HepG2 (cell line): ENCODE measurements around the gene DENND10. TPM values are rescaled to one million over a fixed set of nuclear protein-coding genes. Genes with fewer than 3 reads are reported as not detected.
A peak's percentile ranks its signal among the peaks of the same experiment; 100 is the strongest.

ENCODE experiments used
- ARNTL ChIP-seq: sonication (generic); formaldehyde crosslinking; IDR thresholded peaks from 2 replicates; pipeline ENCODE4 v1.4.0; 2020; ENCODE audit warnings: mild to moderate bottlenecking, missing genetic modification reagents
- DNMT1 ChIP-seq: sonication (generic); formaldehyde crosslinking; IDR thresholded peaks from 2 replicates; pipeline ENCODE4 v1.5.1; 2020; ENCODE audit warnings: mild to moderate bottlenecking, missing genetic modification reagents
- ERF ChIP-seq: IDR thresholded peaks from 2 replicates; pipeline ENCODE4 v1.6.1; 2018; ENCODE audit warnings: missing biosample characterization, missing genetic modification reagents
- FOXO1 ChIP-seq: sonication (generic); formaldehyde crosslinking; IDR thresholded peaks from 2 replicates; pipeline ENCODE4 v1.4.0; 2020; ENCODE audit warnings: missing genetic modification reagents
- IRF2 ChIP-seq: IDR thresholded peaks from 2 replicates; pipeline ENCODE4 v1.6.1; 2018; ENCODE audit warnings: missing genetic modification reagents, missing compliant biosample characterization
- MEIS1 ChIP-seq: sonication (generic); formaldehyde crosslinking; IDR thresholded peaks from 2 replicates; pipeline ENCODE4 v1.9.0; 2021; ENCODE audit warnings: mild to moderate bottlenecking, missing genetic modification reagents, moderate library complexity, borderline replicate concordance
- MLXIP ChIP-seq: sonication (generic); formaldehyde crosslinking; IDR thresholded peaks from 2 replicates; pipeline ENCODE4 v1.9.0; 2021; ENCODE audit warnings: missing genetic modification reagents, borderline replicate concordance
- MYPOP ChIP-seq: sonication (generic); formaldehyde crosslinking; IDR thresholded peaks from 2 replicates; pipeline ENCODE4 v1.8.1; 2023; ENCODE audit warnings: mild to moderate bottlenecking, moderate library complexity, missing genetic modification reagents
- MZF1 ChIP-seq: sonication (generic); formaldehyde crosslinking; IDR thresholded peaks from 2 replicates; pipeline ENCODE4 v1.8.1; 2023; ENCODE audit warnings: mild to moderate bottlenecking, missing genetic modification reagents, borderline replicate concordance
- POLR2AphosphoS5 ChIP-seq: IDR thresholded peaks from 2 replicates; pipeline ENCODE4 v1.6.1; 2012; ENCODE audit warnings: low read depth, low read length
- RBFOX2 ChIP-seq: fragments of 200-400 bp; formaldehyde crosslinking; IDR thresholded peaks from 2 replicates; pipeline ENCODE4 v1.6.1; 2017; ENCODE audit warnings: low read depth, mild to moderate bottlenecking, low read length
- SOX6 ChIP-seq, 2 experiments: fragments of 450-650 bp in 1 of 2; sonication (generic) in 1 of 2; formaldehyde crosslinking in 1 of 2; IDR thresholded peaks; 2 replicates each; pipeline versions ENCODE4 v1.4.0 to v1.6.1; 2017 to 2020; ENCODE audit warnings: antibody characterized with exemption in 1 of 2, mild to moderate bottlenecking in 1 of 2, missing genetic modification reagents in 1 of 2
- SYNCRIP ChIP-seq: fragments of 200-400 bp; formaldehyde crosslinking; IDR thresholded peaks from 2 replicates; pipeline ENCODE4 v1.6.1; 2018; ENCODE audit warnings: mild to moderate bottlenecking, low read depth, low read length; ENCODE audit not compliant: insufficient read depth
- ZC3H13 ChIP-seq: sonication (generic); formaldehyde crosslinking; IDR thresholded peaks from 2 replicates; pipeline ENCODE4 v1.8.1; 2023; ENCODE audit warnings: mild to moderate bottlenecking, missing genetic modification reagents, moderate library complexity
- ZFY ChIP-seq: sonication (generic); formaldehyde crosslinking; IDR thresholded peaks from 2 replicates; pipeline ENCODE4 v1.4.0; 2020; ENCODE audit warnings: missing genetic modification reagents
- ZNF703 ChIP-seq: sonication (generic); formaldehyde crosslinking; IDR thresholded peaks from 2 replicates; pipeline ENCODE4 v1.5.1; 2020; ENCODE audit warnings: missing genetic modification reagents, mild to moderate bottlenecking, moderate library complexity, borderline replicate concordance
- ZNF704 ChIP-seq: sonication (generic); formaldehyde crosslinking; IDR thresholded peaks from 2 replicates; pipeline ENCODE4 v1.8.1; 2023; ENCODE audit warnings: mild to moderate bottlenecking, inconsistent platforms, moderate library complexity, missing genetic modification reagents, borderline replicate concordance
- ZNF772 ChIP-seq: sonication (generic); formaldehyde crosslinking; IDR thresholded peaks from 2 replicates; pipeline ENCODE4 v1.5.0; 2020; ENCODE audit warnings: mild to moderate bottlenecking, missing genetic modification reagents
- ZSCAN30 ChIP-seq: sonication (generic); formaldehyde crosslinking; IDR thresholded peaks from 2 replicates; pipeline ENCODE4 v1.5.0; 2020; ENCODE audit warnings: mild to moderate bottlenecking, missing genetic modification reagents
- polyA plus RNA-seq, 8 experiments: library from polyadenylated mRNA; depleted of rRNA in 3 of 8; stranded (reverse) in 7 of 8; unstranded in 1 of 8; fragments of >200 nt; fragmentation: Illumina TruSeq in 4 of 8; extraction: Trizol in 4 of 8; gene quantifications; 2 replicates each; pipeline versions ENCODE4 v1.2.1 to v1.2.3, GENCODE V29; 2011 to 2016; ENCODE audit warnings: low read depth in 4 of 8, missing spikeins in 1 of 8, mixed read lengths in 1 of 8; ENCODE audit not compliant: insufficient read depth in 1 of 8
- total RNA-seq, 5 experiments: library from RNA; depleted of rRNA; stranded (reverse); fragments of >200 nt; fragmentation: Illumina TruSeq; extraction: Trizol; gene quantifications; 2 replicates each; pipeline ENCODE4 v1.2.3, GENCODE V29; 2016; ENCODE audit warnings: low read depth in 1 of 5
- TF ChIP-seq, protein P1 (sequence below): sonication (generic); formaldehyde crosslinking; IDR thresholded peaks from 2 replicates; pipeline ENCODE4 v1.5.1; 2020; ENCODE audit warnings: mild to moderate bottlenecking, missing genetic modification reagents, moderate library complexity

DENND10 gene
- total and polyA plus RNA-seq, 2 of the 13 experiments (the other 11 are each of a cell fraction or from before 2014, with no cell fraction given) = 43.7 to 78.8 TPM

DNA sequence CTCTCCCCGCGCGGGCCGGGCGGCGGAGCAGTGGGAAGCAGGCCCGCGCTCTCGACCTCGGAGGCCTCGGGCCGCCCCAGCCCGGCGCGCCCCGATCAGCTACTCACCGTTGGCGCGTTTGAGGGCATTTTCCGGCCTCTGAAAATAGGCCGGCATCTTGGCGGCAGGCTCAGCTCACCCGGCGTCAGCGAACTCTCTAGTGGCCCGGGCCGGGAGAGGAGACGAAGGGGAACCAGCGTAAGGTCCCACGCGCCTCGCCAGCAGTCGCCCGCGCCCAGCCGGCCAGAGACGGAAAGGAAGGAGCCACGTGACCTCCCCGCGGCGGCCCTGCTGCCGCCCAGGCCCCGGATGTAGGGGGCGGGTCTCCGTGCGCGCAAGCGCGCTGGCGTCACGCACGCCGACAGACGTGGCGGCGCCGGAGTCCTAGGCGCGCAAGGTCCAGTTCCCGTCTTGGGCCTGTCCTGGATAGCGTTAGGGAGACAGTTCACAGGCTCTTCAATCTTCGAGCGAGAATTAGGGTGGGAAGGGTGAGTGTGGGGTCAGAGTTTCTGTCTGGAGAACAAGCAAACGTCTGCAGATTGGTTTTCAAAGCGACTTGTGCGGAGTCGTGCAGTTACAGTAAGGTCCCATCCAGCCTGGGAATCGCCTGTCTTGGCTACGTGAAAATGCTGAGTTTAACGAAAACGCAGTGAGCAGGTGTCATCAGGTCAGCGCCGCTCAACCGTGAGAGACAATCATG, 23.2 kb upstream of the DENND10 start, which contains the start of gene EIF3A (continued):
- TF ChIP-seq ZFY (CRISPR knock-in tag) (peak; percentile 93), ZNF704 (CRISPR knock-in tag) (no peak; the same call in 1 of the 2 replicates), POLR2AphosphoS5 (peak; percentile 99), IRF2 (CRISPR knock-in tag) (peak; percentile 31; the same call in 1 of the 2 replicates), FOXO1 (CRISPR knock-in tag) (no peak; the same call in none of the 2 replicates), ZNF703 (CRISPR knock-in tag) (no peak), ZSCAN30 (peak; percentile 76; the same call in 1 of the 2 replicates), SYNCRIP (no peak), SOX6 (IDR thresholded peaks at IDR 0.05) (no peak), SOX6 (CRISPR knock-in tag; IDR thresholded peaks at IDR 0.05) (peak; percentile 58; the same call in 1 of the 2 replicates), MYPOP (CRISPR knock-in tag) (peak; percentile 73), ARNTL (CRISPR knock-in tag) (peak; percentile 96), MLXIP (CRISPR knock-in tag) (no peak), ERF (CRISPR knock-in tag) (peak; percentile 40; the same call in 1 of the 2 replicates), RBFOX2 (peak; percentile 99), ZNF772 (CRISPR knock-in tag) (peak; percentile 91; the same call in 1 of the 2 replicates), MEIS1 (CRISPR knock-in tag) (peak; percentile 62; the same call in 1 of the 2 replicates), MZF1 (CRISPR knock-in tag) (no peak), DNMT1 (CRISPR knock-in tag) (no peak), ZC3H13 (no peak)
- TF ChIP-seq, protein P1, sequence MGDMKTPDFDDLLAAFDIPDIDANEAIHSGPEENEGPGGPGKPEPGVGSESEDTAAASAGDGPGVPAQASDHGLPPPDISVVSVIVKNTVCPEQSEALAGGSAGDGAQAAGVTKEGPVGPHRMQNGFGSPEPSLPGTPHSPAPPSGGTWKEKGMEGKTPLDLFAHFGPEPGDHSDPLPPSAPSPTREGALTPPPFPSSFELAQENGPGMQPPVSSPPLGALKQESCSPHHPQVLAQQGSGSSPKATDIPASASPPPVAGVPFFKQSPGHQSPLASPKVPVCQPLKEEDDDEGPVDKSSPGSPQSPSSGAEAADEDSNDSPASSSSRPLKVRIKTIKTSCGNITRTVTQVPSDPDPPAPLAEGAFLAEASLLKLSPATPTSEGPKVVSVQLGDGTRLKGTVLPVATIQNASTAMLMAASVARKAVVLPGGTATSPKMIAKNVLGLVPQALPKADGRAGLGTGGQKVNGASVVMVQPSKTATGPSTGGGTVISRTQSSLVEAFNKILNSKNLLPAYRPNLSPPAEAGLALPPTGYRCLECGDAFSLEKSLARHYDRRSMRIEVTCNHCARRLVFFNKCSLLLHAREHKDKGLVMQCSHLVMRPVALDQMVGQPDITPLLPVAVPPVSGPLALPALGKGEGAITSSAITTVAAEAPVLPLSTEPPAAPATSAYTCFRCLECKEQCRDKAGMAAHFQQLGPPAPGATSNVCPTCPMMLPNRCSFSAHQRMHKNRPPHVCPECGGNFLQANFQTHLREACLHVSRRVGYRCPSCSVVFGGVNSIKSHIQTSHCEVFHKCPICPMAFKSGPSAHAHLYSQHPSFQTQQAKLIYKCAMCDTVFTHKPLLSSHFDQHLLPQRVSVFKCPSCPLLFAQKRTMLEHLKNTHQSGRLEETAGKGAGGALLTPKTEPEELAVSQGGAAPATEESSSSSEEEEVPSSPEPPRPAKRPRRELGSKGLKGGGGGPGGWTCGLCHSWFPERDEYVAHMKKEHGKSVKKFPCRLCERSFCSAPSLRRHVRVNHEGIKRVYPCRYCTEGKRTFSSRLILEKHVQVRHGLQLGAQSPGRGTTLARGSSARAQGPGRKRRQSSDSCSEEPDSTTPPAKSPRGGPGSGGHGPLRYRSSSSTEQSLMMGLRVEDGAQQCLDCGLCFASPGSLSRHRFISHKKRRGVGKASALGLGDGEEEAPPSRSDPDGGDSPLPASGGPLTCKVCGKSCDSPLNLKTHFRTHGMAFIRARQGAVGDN (CRISPR knock-in tag) = peak; percentile 98
